ENCODE measurements around the gene PPM1G. TPM values are rescaled to one million over a fixed set of nuclear protein-coding genes. Genes with fewer than 3 reads are reported as not detected.

The PPM1G gene
- total RNA-seq, 1 donor from 2014 or later: 127 TPM

DNA sequence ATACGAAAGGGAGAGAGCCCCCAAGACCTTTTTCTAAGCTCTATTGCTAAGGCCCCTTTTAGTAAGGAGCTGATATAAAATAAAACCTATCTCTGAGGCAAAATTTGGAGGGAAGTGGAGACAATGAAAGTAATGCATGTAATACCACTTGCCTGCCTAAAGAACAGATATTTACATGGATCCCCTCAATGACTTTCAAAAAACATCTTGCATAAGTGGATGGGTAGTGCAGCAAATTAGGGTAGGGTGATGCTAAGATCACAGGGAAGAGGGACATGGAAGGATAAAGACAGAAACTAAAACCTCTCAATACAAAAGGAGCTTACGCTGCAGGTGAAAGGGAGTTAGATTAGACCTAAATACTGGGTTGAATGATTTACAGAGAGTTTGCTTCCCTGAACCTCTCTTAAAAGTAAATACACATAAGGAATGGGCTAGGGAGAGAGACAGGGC is 30.0 kb downstream of the PPM1G start:
- TF ChIP-seq, protein P1, sequence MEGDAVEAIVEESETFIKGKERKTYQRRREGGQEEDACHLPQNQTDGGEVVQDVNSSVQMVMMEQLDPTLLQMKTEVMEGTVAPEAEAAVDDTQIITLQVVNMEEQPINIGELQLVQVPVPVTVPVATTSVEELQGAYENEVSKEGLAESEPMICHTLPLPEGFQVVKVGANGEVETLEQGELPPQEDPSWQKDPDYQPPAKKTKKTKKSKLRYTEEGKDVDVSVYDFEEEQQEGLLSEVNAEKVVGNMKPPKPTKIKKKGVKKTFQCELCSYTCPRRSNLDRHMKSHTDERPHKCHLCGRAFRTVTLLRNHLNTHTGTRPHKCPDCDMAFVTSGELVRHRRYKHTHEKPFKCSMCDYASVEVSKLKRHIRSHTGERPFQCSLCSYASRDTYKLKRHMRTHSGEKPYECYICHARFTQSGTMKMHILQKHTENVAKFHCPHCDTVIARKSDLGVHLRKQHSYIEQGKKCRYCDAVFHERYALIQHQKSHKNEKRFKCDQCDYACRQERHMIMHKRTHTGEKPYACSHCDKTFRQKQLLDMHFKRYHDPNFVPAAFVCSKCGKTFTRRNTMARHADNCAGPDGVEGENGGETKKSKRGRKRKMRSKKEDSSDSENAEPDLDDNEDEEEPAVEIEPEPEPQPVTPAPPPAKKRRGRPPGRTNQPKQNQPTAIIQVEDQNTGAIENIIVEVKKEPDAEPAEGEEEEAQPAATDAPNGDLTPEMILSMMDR (IDR thresholded peaks at IDR 0.05; ENCODE audit: unreplicated experiment): no peak
- Mint-ChIP-seq H3K27ac (ENCODE audit: unreplicated experiment) (peak overlapping the region; percentile 98), H3K4me1 (ENCODE audit: unreplicated experiment) (peaks cover 17% of the 10 kb centered on the region), H3K36me3 (ENCODE audit: low read depth, unreplicated experiment) (peaks cover 60% of the 10 kb centered on the region), H3K9me3 (ENCODE audit: unreplicated experiment) (no peaks in the 10 kb centered on the region), H3K27me3 (ENCODE audit: unreplicated experiment) (peaks cover 21% of the 10 kb centered on the region), H3K4me3 (ENCODE audit: unreplicated experiment) (peak overlapping the region; percentile 93)
- DNase-seq (ENCODE audit: low spot score): no peak

- peaks cover 59% of the 10 kb centered on the region for H3K36me3 Mint-ChIP-seq (ENCODE audit: low read depth, unreplicated experiment)
- H3K27ac Mint-ChIP-seq (ENCODE audit: unreplicated experiment): peak overlapping the region; percentile 98
Measured at GRCh38 chr2:27378809-27379290, 30.5 kb downstream of the PPM1G start.

DNA sequence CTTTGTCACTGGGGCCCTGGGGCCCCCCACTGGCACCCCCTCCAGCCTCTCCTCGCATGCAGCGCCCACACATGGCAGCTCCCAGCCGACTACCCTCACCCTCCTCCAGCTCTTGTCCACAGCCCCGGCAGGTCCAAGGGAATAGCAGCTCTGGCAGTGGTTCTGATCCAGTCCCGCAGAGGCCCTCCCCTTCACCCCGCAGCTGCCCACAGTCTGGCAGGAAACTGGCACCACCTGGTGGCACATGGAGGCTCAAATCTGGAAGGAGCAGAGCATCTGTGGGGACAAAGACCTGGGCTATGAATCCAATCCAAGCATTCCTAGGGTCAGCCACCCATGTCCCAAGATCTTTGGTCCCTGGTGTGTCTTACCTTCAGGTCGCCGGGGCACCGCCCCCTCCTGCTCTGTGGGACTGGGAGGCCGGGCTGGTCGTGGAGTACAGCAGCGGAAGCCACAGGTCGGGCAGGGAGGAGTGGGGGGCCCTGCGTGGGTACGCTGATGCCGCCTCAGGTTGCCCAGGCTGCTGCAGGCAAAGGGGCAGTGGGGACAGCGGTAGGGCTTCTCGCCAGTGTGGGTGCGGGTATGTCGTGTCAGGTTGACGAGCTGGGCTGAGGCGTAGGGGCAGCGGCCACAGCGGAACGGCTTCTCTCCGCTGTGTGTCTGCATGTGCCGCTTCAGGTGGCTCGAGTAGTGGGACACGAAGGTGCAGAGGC is 31.1 kb downstream of the PPM1G start:
- DNase-seq (ENCODE audit: low spot score): no peak
- Mint-ChIP-seq H3K27ac (ENCODE audit: unreplicated experiment) (no peak overlapping the region), H3K4me1 (ENCODE audit: unreplicated experiment) (peaks cover 17% of the 10 kb centered on the region), H3K27me3 (ENCODE audit: unreplicated experiment) (peaks cover 23% of the 10 kb centered on the region), H3K9me3 (ENCODE audit: unreplicated experiment) (no peaks in the 10 kb centered on the region), H3K4me3 (ENCODE audit: unreplicated experiment) (no peak overlapping the region), H3K36me3 (ENCODE audit: low read depth, unreplicated experiment) (peaks cover 53% of the 10 kb centered on the region)
- TF ChIP-seq, protein P1 (IDR thresholded peaks at IDR 0.05; ENCODE audit: unreplicated experiment): no peak

More at GRCh38 chr2:27378809-27379290, 30.5 kb downstream of the PPM1G start:
- Mint-ChIP-seq H3K27me3 (ENCODE audit: unreplicated experiment) (peaks cover 21% of the 10 kb centered on the region), H3K4me3 (ENCODE audit: unreplicated experiment) (peak overlapping the region; percentile 93), H3K4me1 (ENCODE audit: unreplicated experiment) (peaks cover 17% of the 10 kb centered on the region), H3K9me3 (ENCODE audit: unreplicated experiment) (no peaks in the 10 kb centered on the region)
- TF ChIP-seq, protein P1 (IDR thresholded peaks at IDR 0.05; ENCODE audit: unreplicated experiment): no peak
- DNase-seq (ENCODE audit: low spot score): no peak

DNA sequence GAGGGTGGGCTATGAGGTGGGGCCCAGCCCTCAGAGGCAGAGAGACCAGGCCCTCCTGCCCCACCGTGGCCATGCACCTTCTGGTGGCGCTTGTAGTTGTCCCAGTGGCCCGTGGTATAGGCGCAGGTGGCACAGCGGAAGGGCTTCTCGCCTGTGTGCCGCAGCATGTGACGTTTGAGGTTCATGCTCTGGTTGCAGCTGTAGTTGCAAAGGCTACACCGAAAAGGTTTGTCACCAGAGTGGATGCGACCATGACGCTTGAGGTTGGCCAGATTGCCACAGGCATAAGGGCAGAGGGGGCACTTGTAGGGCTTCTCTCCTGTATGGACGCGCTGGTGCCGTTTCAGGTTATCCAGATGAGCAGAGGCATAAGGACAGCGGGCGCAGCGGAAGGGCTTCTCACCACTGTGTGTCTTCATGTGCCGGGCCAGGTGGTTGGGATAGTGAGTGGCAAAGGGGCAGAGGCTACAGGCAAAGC is 31.7 kb downstream of the PPM1G start:
- Mint-ChIP-seq H3K27ac (ENCODE audit: unreplicated experiment) (peak overlapping the region; percentile 68), H3K4me1 (ENCODE audit: unreplicated experiment) (peaks cover 18% of the 10 kb centered on the region), H3K36me3 (ENCODE audit: low read depth, unreplicated experiment) (peaks cover 57% of the 10 kb centered on the region), H3K9me3 (ENCODE audit: unreplicated experiment) (no peaks in the 10 kb centered on the region), H3K27me3 (ENCODE audit: unreplicated experiment) (peaks cover 23% of the 10 kb centered on the region), H3K4me3 (ENCODE audit: unreplicated experiment) (peak overlapping the region; percentile 57)
- DNase-seq (ENCODE audit: low spot score): no peak
- TF ChIP-seq, protein P1 (IDR thresholded peaks at IDR 0.05; ENCODE audit: unreplicated experiment): no peak
